Measurements from ENCODE around the gene NVL.

Gene NVL

DNA sequence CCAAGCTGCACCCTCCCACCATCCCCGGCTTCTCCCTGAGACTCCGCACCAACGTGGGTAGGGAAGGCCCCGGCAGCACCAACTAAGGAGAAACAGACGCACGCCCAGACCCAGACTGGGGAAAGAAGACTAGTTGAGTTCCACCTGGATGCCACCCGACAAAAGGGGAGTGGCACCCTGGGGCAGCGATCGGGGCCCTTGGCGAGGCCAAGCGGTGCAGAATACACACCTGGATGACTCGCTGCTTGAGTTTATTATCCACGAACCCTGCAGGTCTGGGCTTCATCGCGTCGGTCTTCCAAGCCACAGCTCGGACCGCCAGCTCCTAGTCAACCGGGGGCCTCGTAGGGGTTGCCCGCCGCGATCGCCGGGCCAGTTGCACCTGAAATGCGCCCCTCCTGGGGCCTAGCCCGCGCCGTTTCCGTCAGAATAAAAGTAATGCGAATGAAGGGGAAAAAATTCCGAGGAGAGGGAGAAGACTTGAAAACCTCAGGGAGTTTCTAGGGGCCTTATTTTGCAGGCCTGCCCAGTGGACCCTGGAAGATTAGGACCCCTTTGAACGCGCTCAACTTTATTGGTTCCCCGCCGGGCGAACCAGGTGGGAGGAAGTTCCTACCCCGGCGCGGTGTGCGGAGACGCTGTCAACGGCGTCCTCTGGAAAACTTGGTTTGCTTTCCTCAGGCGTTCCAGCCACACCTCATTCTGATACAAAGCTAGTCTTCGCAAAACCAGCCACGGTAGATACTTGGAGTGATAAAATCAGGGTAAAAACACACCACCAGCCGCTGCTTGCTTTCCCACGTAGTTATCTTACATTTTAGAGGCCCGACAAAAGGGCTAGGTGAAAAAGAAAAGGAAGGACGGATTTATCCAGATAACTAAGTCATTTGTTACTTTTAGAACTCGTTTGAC, at the start of gene NVL:
Gene NVL (minus strand): TSS at position 331 of the 912 bp plus-strand sequence. CDS start 45 bp downstream, at position 286.
- peak; percentile 84 for DNase-seq (ENCODE audit: low spot score)
- TF ChIP-seq CTCF (IDR thresholded peaks at IDR 0.05; ENCODE audit: extremely low read depth, missing control alignments): no peak

DNA sequence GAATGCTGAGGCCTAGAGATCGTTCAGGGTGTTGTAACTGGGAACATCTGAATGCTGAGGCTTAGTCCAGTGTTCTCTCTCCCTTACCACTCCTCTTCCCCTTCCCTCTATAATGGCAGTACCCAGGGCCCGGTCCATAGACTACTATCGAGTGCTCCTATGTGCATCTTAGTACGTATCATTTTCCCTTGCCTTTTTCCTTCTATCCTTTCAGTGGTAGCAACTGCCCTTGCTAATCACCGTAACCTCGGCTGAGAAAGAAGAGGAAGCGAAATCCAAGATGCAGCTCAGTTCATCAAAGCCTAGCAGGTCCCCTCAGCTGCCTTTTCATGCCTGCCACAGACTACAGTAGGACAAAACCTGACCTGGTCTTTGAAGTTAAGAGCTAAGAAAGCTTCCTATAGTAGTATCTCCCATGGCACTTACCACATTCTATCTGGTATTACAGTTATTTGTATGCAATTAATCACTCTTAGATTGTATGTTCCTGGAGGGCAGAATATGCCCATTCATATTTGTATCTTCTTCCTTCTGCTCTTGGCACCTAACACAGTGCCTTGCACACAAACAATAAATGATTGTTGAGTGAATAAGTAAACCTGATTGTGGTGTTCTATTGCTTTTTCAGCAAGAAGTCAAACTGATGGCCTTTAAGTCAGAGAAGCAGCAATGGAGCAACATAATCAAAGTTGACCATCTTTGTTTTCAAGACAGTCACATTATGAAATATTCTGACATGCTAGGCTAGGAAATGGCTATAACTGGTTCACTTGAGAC, 49.1 kb upstream of the NVL start:
- DNase-seq (ENCODE audit: low spot score): no peak
- no peak for TF ChIP-seq CTCF (IDR thresholded peaks at IDR 0.05; ENCODE audit: extremely low read depth, missing control alignments)

DNA sequence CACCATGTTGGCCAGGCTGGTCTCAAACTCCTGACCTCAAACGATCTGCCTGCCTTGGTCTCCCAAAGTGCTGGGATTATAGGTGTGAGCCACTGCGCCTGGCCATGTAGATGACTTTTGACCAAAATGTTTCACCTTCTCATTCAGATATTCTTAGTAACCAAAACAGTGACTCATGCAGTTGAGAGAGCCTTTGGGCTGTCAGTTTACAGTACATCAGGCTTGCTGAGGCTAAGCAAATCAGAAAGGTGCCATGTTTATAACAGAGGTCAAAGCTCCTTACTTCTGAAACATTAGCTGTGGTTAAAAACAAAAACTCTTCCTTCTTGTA, 47.7 kb upstream of the NVL start:
- peak; percentile 70 for DNase-seq (ENCODE audit: low spot score)
- TF ChIP-seq CTCF (IDR thresholded peaks at IDR 0.05; ENCODE audit: extremely low read depth, missing control alignments): no peak

GRCh38 chr1:224375059-224375458, 45.1 kb upstream of the NVL start:
- DNase-seq (ENCODE audit: low spot score): no peak
- TF ChIP-seq CTCF (IDR thresholded peaks at IDR 0.05; ENCODE audit: extremely low read depth, missing control alignments): no peak

GRCh38 chr1:224373008-224373590, 43.1 kb upstream of the NVL start:
- no peak for DNase-seq (ENCODE audit: low spot score)
- TF ChIP-seq CTCF (IDR thresholded peaks at IDR 0.05; ENCODE audit: extremely low read depth, missing control alignments): no peak

DNA sequence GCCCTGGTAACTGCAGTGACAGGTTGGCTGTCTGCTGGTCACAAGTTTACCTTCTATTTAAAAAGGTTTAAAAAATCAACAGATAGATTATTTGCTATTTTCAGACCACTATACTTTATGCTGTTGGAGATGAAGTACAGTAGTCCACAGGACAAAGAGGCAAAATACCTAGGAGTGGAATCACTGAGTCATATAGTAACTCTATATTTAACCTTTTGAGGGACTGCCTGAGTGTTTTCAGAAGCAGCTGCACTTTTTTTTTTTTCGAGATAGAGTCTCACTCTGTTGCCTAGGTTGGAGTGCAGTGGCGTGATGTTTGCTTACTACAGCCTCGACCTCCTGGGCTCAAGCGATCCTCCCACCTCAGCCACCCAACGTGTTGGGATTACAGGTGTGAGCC, 38.4 kb upstream of the NVL start:
- DNase-seq (ENCODE audit: low spot score): peak; percentile 34
- no peak for TF ChIP-seq CTCF (IDR thresholded peaks at IDR 0.05; ENCODE audit: extremely low read depth, missing control alignments)

DNA sequence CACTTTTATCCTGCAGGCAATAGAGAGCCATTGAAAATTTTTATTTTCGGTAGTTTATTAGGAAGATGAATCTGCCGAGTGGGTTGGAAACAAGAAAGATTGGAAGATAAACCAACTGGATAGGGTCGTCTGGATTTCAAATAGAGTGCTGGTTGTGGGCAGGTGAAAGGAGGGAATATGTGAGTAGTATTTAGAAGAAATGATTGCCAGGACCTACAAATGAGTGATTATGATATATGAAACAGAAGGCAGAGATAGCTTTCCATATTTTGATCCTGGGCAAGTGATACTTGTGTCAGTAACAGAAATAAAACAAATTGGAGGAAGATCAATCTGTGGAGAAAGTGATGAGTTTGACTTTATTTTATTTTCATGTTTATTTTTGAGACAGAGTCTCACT, 29.2 kb upstream of the NVL start:
- TF ChIP-seq CTCF (IDR thresholded peaks at IDR 0.05; ENCODE audit: extremely low read depth, missing control alignments): no peak
- no peak for DNase-seq (ENCODE audit: low spot score)

Data from GM20000 (cell line).